ENCODE results near the gene SNX9. TPM values are rescaled to one million over a fixed set of nuclear protein-coding genes. Genes with fewer than 3 reads are reported as not detected.

Gene SNX9
- total RNA-seq, 1 experiment from 2014 or later = 27.4 TPM

- POLR2A ChIA-PET = no interaction called here
- Mint-ChIP-seq H3K27ac (ENCODE audit: unreplicated experiment) (no peak overlapping the region), H3K27me3 (ENCODE audit: insufficient read depth, unreplicated experiment) (no peaks in the 10 kb centered on the region), H3K36me3 (ENCODE audit: insufficient read depth, unreplicated experiment) (peaks cover 37% of the 10 kb centered on the region), H3K4me1 (ENCODE audit: low read depth, unreplicated experiment) (no peaks in the 10 kb centered on the region), H3K4me3 (ENCODE audit: unreplicated experiment) (no peak overlapping the region), H3K9me3 (ENCODE audit: unreplicated experiment) (no peaks in the 10 kb centered on the region)
- no peak for DNase-seq
- H3K27me3 ChIP-seq (replicated peaks; ENCODE audit: control insufficient read depth, insufficient read depth, low read length) = no peaks in the 10 kb centered on the region
- BruUV-seq (replicated peaks) = no TSS peak
- no peak for TF ChIP-seq CTCF (IDR thresholded peaks at IDR 0.05; ENCODE audit: insufficient read depth in 1 of 2, low read depth in 1 of 2, low read length in 1 of 2, severe bottlenecking in 1 of 2, unreplicated experiment in 1 of 2)
- no peak overlapping the region for H3K4me3 ChIP-seq (ENCODE audit: low read depth, low read length)
- H3K36me3 ChIP-seq (ENCODE audit: control insufficient read depth, insufficient read depth, low read length) = peaks cover 4% of the 10 kb centered on the region
- no peaks in the 10 kb centered on the region for H3K4me1 ChIP-seq
- H3K9me3 ChIP-seq = no peaks in the 10 kb centered on the region
- intact Hi-C loops (cut with micrococcal nuclease; ENCODE audit: unreplicated experiment) = no loop called here
- CTCF ChIA-PET = no interaction called here
Measured at GRCh38 chr6:157928428-157928827, 105.4 kb downstream of the SNX9 start.

- Histone ChIP-seq H3K36me3 (ENCODE audit: control insufficient read depth, insufficient read depth, low read length) (peaks cover 3% of the 10 kb centered on the region), H3K4me3 (ENCODE audit: low read depth, low read length) (no peak overlapping the region), H3K27me3 (replicated peaks; ENCODE audit: control insufficient read depth, insufficient read depth, low read length) (no peaks in the 10 kb centered on the region), H3K4me1 (no peaks in the 10 kb centered on the region), H3K9me3 (no peaks in the 10 kb centered on the region)
- no TSS peak for BruUV-seq (replicated peaks)
- H3K4me1 Mint-ChIP-seq (ENCODE audit: low read depth, unreplicated experiment) = no peaks in the 10 kb centered on the region
- no peak overlapping the region for H3K27ac Mint-ChIP-seq (ENCODE audit: unreplicated experiment)
- no peak for TF ChIP-seq CTCF (IDR thresholded peaks at IDR 0.05; ENCODE audit: insufficient read depth in 1 of 2, low read depth in 1 of 2, low read length in 1 of 2, severe bottlenecking in 1 of 2, unreplicated experiment in 1 of 2)
- H3K36me3 Mint-ChIP-seq (ENCODE audit: insufficient read depth, unreplicated experiment) = peaks cover 31% of the 10 kb centered on the region
- H3K27me3 Mint-ChIP-seq (ENCODE audit: insufficient read depth, unreplicated experiment) = no peaks in the 10 kb centered on the region
- no peak overlapping the region for H3K4me3 Mint-ChIP-seq (ENCODE audit: unreplicated experiment)
- CTCF ChIA-PET = no interaction called here
- no peak for DNase-seq
- intact Hi-C loops (cut with micrococcal nuclease; ENCODE audit: unreplicated experiment) = no loop called here
- no peaks in the 10 kb centered on the region for H3K9me3 Mint-ChIP-seq (ENCODE audit: unreplicated experiment)
- POLR2A ChIA-PET = no interaction called here
Measured at GRCh38 chr6:157929076-157929475, 106.0 kb downstream of the SNX9 start.

DNA sequence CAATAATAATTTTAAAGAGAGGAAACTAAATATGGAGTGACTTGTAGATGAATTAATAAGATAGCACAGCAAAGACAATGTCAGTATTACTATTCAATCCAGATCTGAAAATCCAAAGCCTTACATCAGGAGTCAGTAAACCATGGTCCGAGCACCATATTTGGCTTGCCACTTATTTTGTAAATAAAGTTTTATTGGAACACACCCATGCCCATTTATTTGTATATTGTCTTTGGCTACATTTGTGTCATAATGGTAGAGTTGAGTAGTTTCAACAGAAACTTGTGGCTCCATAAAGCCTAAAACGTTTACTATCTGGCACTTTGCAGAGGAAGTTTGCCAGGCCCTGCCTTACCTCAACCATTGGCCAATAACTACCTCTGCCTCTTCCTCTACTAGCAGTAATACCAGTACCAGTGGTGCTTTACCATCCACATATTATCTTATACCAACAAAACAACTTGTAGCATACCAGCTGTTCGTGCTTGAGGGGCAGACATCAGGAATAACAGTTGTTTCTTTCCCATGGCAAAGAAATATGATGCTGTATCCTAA is 106.8 kb downstream of the SNX9 start:
- H3K36me3 ChIP-seq (ENCODE audit: control insufficient read depth, insufficient read depth, low read length) = peaks cover 3% of the 10 kb centered on the region
- H3K4me3 Mint-ChIP-seq (ENCODE audit: unreplicated experiment) = no peak overlapping the region
- POLR2A ChIA-PET = no interaction called here
- no TSS peak for BruUV-seq (replicated peaks)
- no peaks in the 10 kb centered on the region for H3K9me3 ChIP-seq
- no peaks in the 10 kb centered on the region for H3K27me3 Mint-ChIP-seq (ENCODE audit: insufficient read depth, unreplicated experiment)
- no peaks in the 10 kb centered on the region for H3K9me3 Mint-ChIP-seq (ENCODE audit: unreplicated experiment)
- CTCF ChIA-PET = no interaction called here
- no peaks in the 10 kb centered on the region for H3K4me1 Mint-ChIP-seq (ENCODE audit: low read depth, unreplicated experiment)
- H3K27ac Mint-ChIP-seq (ENCODE audit: unreplicated experiment) = no peak overlapping the region
- no peak for DNase-seq
- no peak overlapping the region for H3K4me3 ChIP-seq (ENCODE audit: low read depth, low read length)
- H3K36me3 Mint-ChIP-seq (ENCODE audit: insufficient read depth, unreplicated experiment) = peaks cover 29% of the 10 kb centered on the region
- H3K27me3 ChIP-seq (replicated peaks; ENCODE audit: control insufficient read depth, insufficient read depth, low read length) = no peaks in the 10 kb centered on the region
- no peaks in the 10 kb centered on the region for H3K4me1 ChIP-seq
- no peak for TF ChIP-seq CTCF (IDR thresholded peaks at IDR 0.05; ENCODE audit: insufficient read depth in 1 of 2, low read depth in 1 of 2, low read length in 1 of 2, severe bottlenecking in 1 of 2, unreplicated experiment in 1 of 2)
- intact Hi-C loops (cut with micrococcal nuclease; ENCODE audit: unreplicated experiment) = no loop called here

Data from Caco-2 (cell line).